CD4-positive, alpha-beta T cell (primary cell): Measurements from ENCODE around the gene VGLL4. TPM values are rescaled to one million over a fixed set of nuclear protein-coding genes. Genes with fewer than 3 reads are reported as not detected.

Source experiments
- ATAC-seq: fragments of 200-7000 bp; cut with Tn5 transposase; one replicate; pipeline ENCODE4 v1.10.0; 2022; ENCODE audit warnings: mild to moderate bottlenecking; ENCODE audit not compliant: poor library complexity
- CTCF ChIA-PET: fragments of 350-600 bp; sonication (Branson Sonifier 250); formaldehyde crosslinking; loops from one replicate; lab custom pipeline; 2021; ENCODE audit warnings: antibody characterized with exemption, inconsistent platforms; lab: Charles Lee
- POLR2A ChIA-PET: fragments of 350-600 bp; sonication (Branson Sonifier 250); formaldehyde crosslinking; loops from one replicate; lab custom pipeline; 2021; ENCODE audit warnings: antibody characterized with exemption, inconsistent platforms; lab: Charles Lee
- DNase-seq, 14 experiments: peaks; one replicate each; pipeline ENCODE4 v3.0.0-alpha.2; 2013 to 2020; ENCODE audit warnings: mixed read lengths in 2 of 14
- H3K27ac ChIP-seq, 2 donors: one replicate each; pipeline versions ENCODE4 v1.5.1 to v1.7.0; 2013; ENCODE audit warnings: low read length in 2 of 2, low read depth in 1 of 2, mild to moderate bottlenecking in 1 of 2
- H3K27me3 ChIP-seq, 2 experiments: 1 replicate in 1 of 2; 2 replicates in 1 of 2; pipeline versions ENCODE4 v1.6.1 to v1.7.0; 2013; ENCODE audit warnings: low read length in 2 of 2, control low read depth in 1 of 2, mild to moderate bottlenecking in 1 of 2, moderate library complexity in 1 of 2; ENCODE audit not compliant: insufficient read depth in 2 of 2, control insufficient read depth in 1 of 2
- H3K36me3 ChIP-seq: one replicate; pipeline ENCODE4 v1.6.1; 2013; ENCODE audit warnings: low read length, control low read depth; ENCODE audit not compliant: insufficient read depth
- H3K4me1 ChIP-seq: one replicate; pipeline ENCODE4 v1.6.1; 2013; ENCODE audit warnings: low read length, control low read depth; ENCODE audit not compliant: insufficient read depth
- H3K4me3 ChIP-seq: one replicate; pipeline ENCODE4 v1.5.1; 2013; ENCODE audit warnings: mild to moderate bottlenecking, low read length, moderate library complexity
- H3K9me3 ChIP-seq, 2 experiments: 1 replicate in 1 of 2; 2 replicates in 1 of 2; pipeline versions ENCODE4 v1.6.1 to v1.7.0; 2013; ENCODE audit warnings: low read length in 2 of 2, mild to moderate bottlenecking in 2 of 2, control low read depth in 1 of 2, moderate library complexity in 1 of 2; ENCODE audit not compliant: control insufficient read depth in 1 of 2, insufficient read depth in 1 of 2
- H3K27ac Mint-ChIP-seq: one replicate; pipeline ENCODE4 v1.8.0; 2020; ENCODE audit warnings: mixed read lengths
- H3K27me3 Mint-ChIP-seq: one replicate; pipeline ENCODE4 v1.8.0; 2021; ENCODE audit warnings: mixed read lengths
- H3K36me3 Mint-ChIP-seq: one replicate; pipeline ENCODE4 v1.8.0; 2021; ENCODE audit warnings: low read depth, mixed read lengths
- H3K4me1 Mint-ChIP-seq: one replicate; pipeline ENCODE4 v1.8.0; 2021; ENCODE audit warnings: low read depth, mixed read lengths
- H3K4me3 Mint-ChIP-seq: one replicate; pipeline ENCODE4 v1.8.0; 2020; ENCODE audit warnings: mild to moderate bottlenecking, mixed read lengths
- H3K9me3 Mint-ChIP-seq: one replicate; pipeline ENCODE4 v1.8.0; 2020; ENCODE audit warnings: mixed read lengths
- CTCF ChIP-seq: fragments of 200-600 bp; IDR thresholded peaks from one replicate; pipeline ENCODE4 v1.8.0; 2022; ENCODE audit warnings: antibody characterized with exemption, mild to moderate bottlenecking
- intact Hi-C, 2 experiments: fragments of 100-400 bp; cut with DNase I in 1 of 2; cut with micrococcal nuclease in 1 of 2; formaldehyde crosslinking; loops; one replicate each; pipeline versions ENCODE4 v1.15.1 to v1.9.0; 2023 to 2025; cut with DNase I, micrococcal nuclease
- total RNA-seq, 174 experiments: library from RNA in 2 of 174; stranded (reverse) in 2 of 174; gene quantifications; one replicate each; pipeline ENCODE4 v1.2.3 and lab custom pipeline; 2021 to 2026

Gene VGLL4
- total RNA-seq, 2 experiments from 2014 or later = 10.5 to 11.3 TPM

- H3K4me1 Mint-ChIP-seq = no peaks in the 10 kb centered on the region
- TF ChIP-seq CTCF = no peak
- POLR2A ChIA-PET = no interaction called here
- H3K4me3 ChIP-seq = no peak overlapping the region
- ATAC-seq (no peak), DNase-seq (no peak)
- H3K27me3 Mint-ChIP-seq = no peaks in the 10 kb centered on the region
- H3K4me3 Mint-ChIP-seq = no peak overlapping the region
- CTCF ChIA-PET = no interaction called here
- H3K36me3 Mint-ChIP-seq = peaks cover 27% of the 10 kb centered on the region
- H3K9me3 ChIP-seq = peaks cover 0 to 13% of the 10 kb centered on the region in 2 experiments
- no peaks in the 10 kb centered on the region for H3K4me1 ChIP-seq
- no peaks in the 10 kb centered on the region for H3K9me3 Mint-ChIP-seq
- H3K27ac Mint-ChIP-seq = peak overlapping the region; percentile 13
- intact Hi-C loops = no loop called here
- H3K27ac ChIP-seq = no peak overlapping the region
- peaks cover 7% of the 10 kb centered on the region for H3K36me3 ChIP-seq
- H3K27me3 ChIP-seq = no peaks in the 10 kb centered on the region
Observed at GRCh38 chr3:11549580-11550140, 94.1 kb downstream of the VGLL4 start.

GRCh38 chr3:11548721-11549131 is 95.0 kb downstream of the VGLL4 start:
- no peaks in the 10 kb centered on the region for H3K4me1 Mint-ChIP-seq
- no peaks in the 10 kb centered on the region for H3K4me1 ChIP-seq
- no peaks in the 10 kb centered on the region for H3K27me3 Mint-ChIP-seq
- TF ChIP-seq CTCF = no peak
- H3K27ac Mint-ChIP-seq = peak overlapping the region; percentile 28
- peaks cover 27% of the 10 kb centered on the region for H3K36me3 Mint-ChIP-seq
- no peak for DNase-seq
- H3K27me3 ChIP-seq = no peaks in the 10 kb centered on the region
- H3K36me3 ChIP-seq = peaks cover under 1% of the 10 kb centered on the region
- POLR2A ChIA-PET = no interaction called here
- ATAC-seq = no peak
- H3K27ac ChIP-seq = no peak overlapping the region
- H3K4me3 Mint-ChIP-seq = no peak overlapping the region
- no peaks in the 10 kb centered on the region for H3K9me3 Mint-ChIP-seq
- H3K9me3 ChIP-seq = peaks cover 0 to 13% of the 10 kb centered on the region in 2 experiments
- no peak overlapping the region for H3K4me3 ChIP-seq
- intact Hi-C loops = no loop called here
- CTCF ChIA-PET = no interaction called here

GRCh38 chr3:11547498-11547897 is 96.2 kb downstream of the VGLL4 start:
- no peak overlapping the region for H3K4me3 ChIP-seq
- Mint-ChIP-seq H3K27ac (peak overlapping the region; percentile 27), H3K36me3 (peaks cover 16% of the 10 kb centered on the region), H3K9me3 (no peaks in the 10 kb centered on the region), H3K4me1 (no peaks in the 10 kb centered on the region), H3K27me3 (no peaks in the 10 kb centered on the region), H3K4me3 (no peak overlapping the region)
- DNase-seq = no peak
- no peaks in the 10 kb centered on the region for H3K36me3 ChIP-seq
- peaks cover 0 to 7% of the 10 kb centered on the region in 2 experiments for H3K9me3 ChIP-seq
- CTCF ChIA-PET = no interaction called here
- no peak for ATAC-seq
- TF ChIP-seq CTCF = no peak
- intact Hi-C loops = no loop called here
- H3K27ac ChIP-seq = no peak overlapping the region
- H3K27me3 ChIP-seq = no peaks in the 10 kb centered on the region
- POLR2A ChIA-PET = no interaction called here
- no peaks in the 10 kb centered on the region for H3K4me1 ChIP-seq
